Astrocyte (in vitro differentiated cells and primary cell): Measurements from ENCODE around the gene SMTNL1. TPM values are rescaled to one million over a fixed set of nuclear protein-coding genes. Genes with fewer than 3 reads are reported as not detected.

Experiments used
- DNase-seq: peaks from one replicate; pipeline ENCODE4 v3.0.0-alpha.2; 2010; ENCODE audit warnings: low read depth
- FAIRE-seq: peaks from 2 replicates; lab custom pipeline; 2011; peaks lifted over from hg19 to GRCh38; lab: Jason Lieb, UNC
- H2AFZ ChIP-seq: 2 replicates; pipeline ENCODE4 v1.6.0; 2012; ENCODE audit warnings: low read depth, low read length, inconsistent platforms
- H3K27ac ChIP-seq: 2 replicates; pipeline ENCODE4 v1.5.1; 2011; ENCODE audit warnings: low read depth, low read length, inconsistent platforms
- H3K27me3 ChIP-seq: 2 replicates; pipeline ENCODE4 v1.6.0; 2011; ENCODE audit warnings: low read length, inconsistent platforms; ENCODE audit not compliant: insufficient read depth
- H3K36me3 ChIP-seq: 2 replicates; pipeline ENCODE4 v1.5.1; 2011; ENCODE audit warnings: low read length, inconsistent platforms; ENCODE audit not compliant: insufficient read depth
- H3K4me1 ChIP-seq: 2 replicates; pipeline ENCODE4 v1.5.1; 2011; ENCODE audit warnings: low read length, inconsistent platforms; ENCODE audit not compliant: insufficient read depth
- H3K4me2 ChIP-seq: 2 replicates; pipeline ENCODE4 v1.6.0; 2012; ENCODE audit warnings: low read length, inconsistent platforms
- H3K4me3 ChIP-seq: 2 replicates; pipeline ENCODE4 v1.5.1; 2011; ENCODE audit warnings: low read depth, mild to moderate bottlenecking, low read length, inconsistent platforms; ENCODE audit not compliant: insufficient read depth
- H3K79me2 ChIP-seq: 2 replicates; pipeline ENCODE4 v1.6.0; 2012; ENCODE audit warnings: mild to moderate bottlenecking, low read length, inconsistent platforms; ENCODE audit not compliant: insufficient read depth
- H3K9ac ChIP-seq: 2 replicates; pipeline ENCODE4 v1.6.0; 2012; ENCODE audit warnings: mild to moderate bottlenecking, low read length, inconsistent platforms
- H3K9me3 ChIP-seq: 2 replicates; pipeline ENCODE4 v1.5.1; 2012; ENCODE audit warnings: low read depth, mild to moderate bottlenecking, low read length, inconsistent platforms; ENCODE audit not compliant: insufficient read depth
- H4K20me1 ChIP-seq: 2 replicates; pipeline ENCODE4 v1.6.0; 2012; ENCODE audit warnings: low read length, inconsistent platforms; ENCODE audit not compliant: insufficient read depth
- H3K27ac Mint-ChIP-seq: one replicate; pipeline ENCODE4 v1.8.0; 2021; ENCODE audit warnings: mild to moderate bottlenecking, mixed read lengths; ENCODE audit not compliant: unreplicated experiment
- H3K27me3 Mint-ChIP-seq: one replicate; pipeline ENCODE4 v1.8.0; 2021; ENCODE audit warnings: low read depth, mixed read lengths; ENCODE audit not compliant: unreplicated experiment
- H3K36me3 Mint-ChIP-seq: one replicate; pipeline ENCODE4 v1.8.0; 2021; ENCODE audit warnings: low read depth, mixed read lengths; ENCODE audit not compliant: unreplicated experiment
- H3K4me1 Mint-ChIP-seq: one replicate; pipeline ENCODE4 v1.8.0; 2021; ENCODE audit warnings: low read depth, mixed read lengths; ENCODE audit not compliant: unreplicated experiment
- H3K4me3 Mint-ChIP-seq: one replicate; pipeline ENCODE4 v1.8.0; 2021; ENCODE audit warnings: mild to moderate bottlenecking, moderate library complexity, mixed read lengths; ENCODE audit not compliant: unreplicated experiment
- H3K9me3 Mint-ChIP-seq: one replicate; pipeline ENCODE4 v1.8.0; 2021; ENCODE audit warnings: mild to moderate bottlenecking, mixed read lengths; ENCODE audit not compliant: unreplicated experiment
- EZH2 ChIP-seq: IDR thresholded peaks from 2 replicates; pipeline ENCODE4 v1.6.1; 2012; ENCODE audit warnings: mild to moderate bottlenecking, low read length, inconsistent platforms; ENCODE audit not compliant: insufficient read depth
- total RNA-seq: library from RNA; stranded (reverse); gene quantifications from 2 replicates; pipeline ENCODE4 v1.2.1, GENCODE V29; 2021
- TF ChIP-seq, protein P1 (sequence below): IDR thresholded peaks from 2 replicates; pipeline ENCODE4 v1.5.1; 2011; ENCODE audit warnings: low read depth, mild to moderate bottlenecking, inconsistent platforms, low read length, moderate library complexity; ENCODE audit not compliant: insufficient read depth

SMTNL1 gene
- total RNA-seq, 1 donor from 2014 or later = not detected

DNA sequence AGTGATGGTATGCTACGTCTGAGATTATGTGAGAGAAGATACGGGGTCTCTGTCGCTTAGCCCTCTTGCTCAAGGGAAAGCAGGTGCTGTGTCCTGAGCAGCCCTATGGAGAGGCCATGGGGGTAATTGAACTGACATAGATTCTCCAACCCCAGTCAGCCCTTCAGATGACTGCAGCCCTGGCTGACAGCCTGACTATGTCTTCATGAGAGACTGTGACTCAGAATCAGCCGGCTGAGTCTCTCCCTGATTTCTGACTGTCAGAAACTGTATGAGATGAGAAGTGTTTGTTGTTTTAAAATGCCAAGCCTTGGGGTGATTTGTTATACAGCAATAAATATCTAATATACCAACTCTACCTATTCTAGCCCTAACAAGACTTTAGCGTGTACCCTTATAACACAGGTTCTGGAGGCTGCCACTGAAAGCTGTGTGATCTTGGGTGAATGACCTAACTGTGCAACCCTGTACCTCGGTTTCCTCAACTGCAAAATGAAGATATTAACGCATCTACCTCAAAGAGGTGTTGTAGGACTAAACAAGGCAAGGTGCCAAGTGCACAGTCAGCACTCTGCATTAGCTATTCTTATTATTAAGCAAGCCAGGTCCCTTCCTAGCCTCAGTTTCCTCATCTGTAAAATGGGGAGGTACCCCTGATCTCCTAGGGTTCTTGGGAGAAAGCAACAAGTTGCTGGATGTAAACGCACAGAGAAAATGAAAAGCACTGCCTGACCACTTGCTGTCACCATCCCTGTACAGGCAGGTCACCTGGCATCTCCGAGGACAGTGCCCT is 46.7 kb upstream of the SMTNL1 start:
- Mint-ChIP-seq H3K27me3 (peaks cover 30% of the 10 kb centered on the region), H3K36me3 (peaks cover 11% of the 10 kb centered on the region), H3K27ac (no peak overlapping the region), H3K4me3 (no peak overlapping the region), H3K9me3 (no peaks in the 10 kb centered on the region), H3K4me1 (peaks cover 2% of the 10 kb centered on the region)
- Histone ChIP-seq H3K27me3 (no peaks in the 10 kb centered on the region), H3K27ac (no peak overlapping the region), H3K9ac (no peak overlapping the region), H3K9me3 (no peaks in the 10 kb centered on the region), H3K4me2 (no peak overlapping the region), H3K4me3 (no peak overlapping the region), H3K4me1 (no peaks in the 10 kb centered on the region), H2AFZ (no peak overlapping the region), H4K20me1 (peaks cover 4% of the 10 kb centered on the region), H3K36me3 (no peaks in the 10 kb centered on the region), H3K79me2 (no peaks in the 10 kb centered on the region)
- DNase-seq (no peak), FAIRE-seq (no peak)
- no peak for TF ChIP-seq EZH2
- TF ChIP-seq, protein P1, sequence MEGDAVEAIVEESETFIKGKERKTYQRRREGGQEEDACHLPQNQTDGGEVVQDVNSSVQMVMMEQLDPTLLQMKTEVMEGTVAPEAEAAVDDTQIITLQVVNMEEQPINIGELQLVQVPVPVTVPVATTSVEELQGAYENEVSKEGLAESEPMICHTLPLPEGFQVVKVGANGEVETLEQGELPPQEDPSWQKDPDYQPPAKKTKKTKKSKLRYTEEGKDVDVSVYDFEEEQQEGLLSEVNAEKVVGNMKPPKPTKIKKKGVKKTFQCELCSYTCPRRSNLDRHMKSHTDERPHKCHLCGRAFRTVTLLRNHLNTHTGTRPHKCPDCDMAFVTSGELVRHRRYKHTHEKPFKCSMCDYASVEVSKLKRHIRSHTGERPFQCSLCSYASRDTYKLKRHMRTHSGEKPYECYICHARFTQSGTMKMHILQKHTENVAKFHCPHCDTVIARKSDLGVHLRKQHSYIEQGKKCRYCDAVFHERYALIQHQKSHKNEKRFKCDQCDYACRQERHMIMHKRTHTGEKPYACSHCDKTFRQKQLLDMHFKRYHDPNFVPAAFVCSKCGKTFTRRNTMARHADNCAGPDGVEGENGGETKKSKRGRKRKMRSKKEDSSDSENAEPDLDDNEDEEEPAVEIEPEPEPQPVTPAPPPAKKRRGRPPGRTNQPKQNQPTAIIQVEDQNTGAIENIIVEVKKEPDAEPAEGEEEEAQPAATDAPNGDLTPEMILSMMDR = no peak

GRCh38 chr11:57491371-57492061 is 45.9 kb upstream of the SMTNL1 start:
- Mint-ChIP-seq H3K9me3 (no peaks in the 10 kb centered on the region), H3K27ac (no peak overlapping the region), H3K27me3 (peaks cover 32% of the 10 kb centered on the region), H3K4me1 (peaks cover 2% of the 10 kb centered on the region), H3K4me3 (no peak overlapping the region), H3K36me3 (peaks cover 11% of the 10 kb centered on the region)
- no peaks in the 10 kb centered on the region for H3K4me1 ChIP-seq
- H3K27me3 ChIP-seq = no peaks in the 10 kb centered on the region
- H4K20me1 ChIP-seq = peaks cover 4% of the 10 kb centered on the region
- TF ChIP-seq, protein P1 = peak; percentile 29
- TF ChIP-seq EZH2 = no peak
- H3K36me3 ChIP-seq = no peaks in the 10 kb centered on the region
- H3K27ac ChIP-seq = no peak overlapping the region
- DNase-seq = no peak
- no peaks in the 10 kb centered on the region for H3K79me2 ChIP-seq
- no peak overlapping the region for H2AFZ ChIP-seq
- no peaks in the 10 kb centered on the region for H3K9me3 ChIP-seq
- no peak overlapping the region for H3K4me2 ChIP-seq
- H3K9ac ChIP-seq = no peak overlapping the region
- FAIRE-seq = no peak
- H3K4me3 ChIP-seq = no peak overlapping the region
